Daoy (cell line): ENCODE data around the gene MAP4. TPM values are rescaled to one million over a fixed set of nuclear protein-coding genes. Genes with fewer than 3 reads are reported as not detected.
A peak's percentile ranks its signal among the peaks of the same experiment; 100 is the strongest.
"Not testable (repeated sequence)": the region's sequence is repeated elsewhere in the genome, so short reads cannot be mapped to it uniquely, and the experiment has no call there.

Experiments
- DNase-seq: peaks from one replicate; pipeline ENCODE4 v3.0.0-alpha.2; 2015; ENCODE audit warnings: low read depth
- total RNA-seq: library from RNA; depleted of rRNA; stranded (reverse); fragments of >200 nt; shearing (Covaris generic); gene quantifications from 2 replicates; pipeline ENCODE4 v1.2.3, GENCODE V29; 2014; rRNA removed

The MAP4 gene
- total RNA-seq = 27.7 and 30.6 TPM in 2 replicates

DNA sequence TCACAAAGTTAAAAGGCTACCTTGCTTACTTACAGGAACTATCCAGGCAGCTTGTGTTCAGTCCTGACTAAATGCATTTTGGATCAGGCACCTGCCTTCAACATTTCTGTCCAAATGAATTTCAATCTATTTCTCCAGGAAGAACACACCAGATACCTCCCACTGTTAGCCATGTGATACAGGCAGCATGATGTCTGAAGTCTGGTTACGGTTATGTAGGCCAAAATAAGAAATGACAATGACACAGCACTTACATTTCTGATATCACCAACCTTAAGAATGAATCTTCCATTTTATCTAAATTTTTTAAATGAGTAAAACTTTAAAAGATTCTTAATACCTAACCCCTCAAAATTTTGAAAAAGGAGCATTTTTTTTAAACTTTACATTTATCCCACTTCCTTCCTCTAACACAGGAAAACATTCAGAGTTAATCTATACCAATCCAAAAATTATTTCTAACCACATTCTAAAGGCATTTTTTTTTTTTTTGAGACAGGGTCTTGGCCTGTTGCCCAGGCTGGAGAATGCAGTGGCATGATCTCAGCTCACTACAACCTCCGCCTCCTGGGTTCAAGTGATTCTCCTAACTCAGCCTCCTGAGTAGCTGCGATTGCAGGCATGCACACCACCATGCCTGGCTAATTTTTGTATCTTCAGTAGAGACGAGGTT lies at the start of gene MAP4:
MAP4 (minus strand) TSS at position 116 of the 673 bp plus-strand sequence. CDS start 17,556 bp downstream, outside the sequence.
- peak; percentile 47 for DNase-seq

- no peak for DNase-seq
Measured at GRCh38 chr3:48065035-48065434, 48.8 kb upstream of the MAP4 start.

DNA sequence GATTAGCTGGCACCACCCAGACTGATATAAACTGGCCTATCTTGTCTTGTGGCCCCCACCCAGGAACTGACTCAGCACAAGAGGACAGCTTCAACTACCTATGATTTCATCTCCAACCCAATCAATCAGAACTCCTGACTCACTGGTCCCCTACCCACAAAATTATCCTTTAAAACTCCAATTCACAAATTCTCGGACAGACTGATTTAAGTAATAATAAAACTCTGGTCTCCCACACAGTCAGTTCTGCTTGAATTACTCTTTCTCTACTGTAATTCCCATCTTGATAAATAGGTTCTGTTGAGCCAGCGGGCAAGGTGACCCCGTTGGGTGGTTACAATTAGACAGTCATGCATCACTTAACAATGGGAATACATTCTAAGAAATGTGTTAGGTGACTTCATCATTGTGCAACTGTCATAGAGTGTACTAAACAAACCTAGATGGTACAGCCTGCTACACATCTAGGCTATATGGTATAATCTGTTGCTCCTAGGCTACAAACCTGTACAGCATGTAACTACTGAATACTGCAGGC lies 48.1 kb upstream of the MAP4 start:
- peak; percentile 28 for DNase-seq

GRCh38 chr3:48061586-48061985 lies 45.4 kb upstream of the MAP4 start:
- DNase-seq = not testable (repeated sequence)

GRCh38 chr3:48058091-48058490 lies 41.9 kb upstream of the MAP4 start:
- no peak for DNase-seq

DNA sequence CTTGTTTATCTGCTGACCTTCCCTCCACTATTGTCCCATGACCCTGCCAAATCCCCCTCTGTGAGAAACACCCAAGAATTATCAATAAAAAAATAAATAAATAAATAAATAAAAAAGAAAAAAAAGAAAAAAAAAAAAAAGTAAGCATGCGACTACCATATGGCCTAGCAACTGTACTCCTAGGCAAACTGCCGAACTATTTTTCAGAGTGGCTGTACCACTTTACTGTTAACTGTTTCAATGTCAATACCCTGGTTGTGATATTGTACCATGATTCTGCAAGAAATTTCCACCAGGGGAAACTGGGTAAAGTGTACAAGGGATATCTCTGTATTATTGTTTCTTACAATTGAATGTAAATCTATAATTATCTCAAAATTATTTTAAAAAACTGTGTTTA lies 41.3 kb upstream of the MAP4 start:
- DNase-seq = no peak

- DNase-seq = peak; percentile 15
Measured at GRCh38 chr3:48047841-48048464, 31.7 kb upstream of the MAP4 start.

- peak; percentile 11 for DNase-seq
Measured at GRCh38 chr3:48042071-48042760, 26.0 kb upstream of the MAP4 start.

DNA sequence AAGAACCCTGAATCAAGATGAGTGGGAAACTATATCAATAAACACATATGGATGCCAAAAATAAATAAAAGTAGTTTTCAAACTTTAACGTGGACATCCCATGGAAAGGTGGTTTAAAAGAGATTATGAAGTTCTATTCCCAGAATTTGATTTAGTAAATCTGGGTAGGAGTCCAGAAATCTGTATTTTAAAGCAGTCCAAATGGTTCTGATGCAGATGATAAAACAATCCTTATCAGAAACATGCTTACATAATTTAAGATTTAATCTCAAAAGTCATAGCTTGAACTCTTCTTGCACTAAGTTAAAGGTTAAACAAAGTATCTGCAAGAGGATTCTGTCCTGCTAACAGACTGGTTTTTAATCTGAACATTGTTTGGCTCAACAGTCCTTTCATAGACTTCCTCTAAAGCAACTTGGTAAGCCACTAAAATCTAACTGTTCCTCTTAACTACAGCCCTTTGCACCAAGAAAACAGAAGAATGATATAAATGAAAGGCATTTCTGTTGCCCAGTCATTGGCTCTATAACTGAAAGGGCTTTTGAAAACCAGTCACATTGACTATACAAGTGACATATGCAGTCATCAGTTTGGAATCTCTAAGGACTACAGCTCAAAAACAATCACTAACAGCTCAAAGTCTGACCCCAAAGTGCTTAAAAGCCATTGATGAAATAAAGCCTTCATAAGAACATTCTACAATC lies 23.4 kb upstream of the MAP4 start:
- peak; percentile 47 for DNase-seq

GRCh38 chr3:48038971-48039481 lies 22.8 kb upstream of the MAP4 start:
- no peak for DNase-seq

GRCh38 chr3:48034000-48034516 lies 17.8 kb upstream of the MAP4 start:
- peak; percentile 76 for DNase-seq

- no peak for DNase-seq
Measured at GRCh38 chr3:48030188-48030587, 14.0 kb upstream of the MAP4 start.

DNA sequence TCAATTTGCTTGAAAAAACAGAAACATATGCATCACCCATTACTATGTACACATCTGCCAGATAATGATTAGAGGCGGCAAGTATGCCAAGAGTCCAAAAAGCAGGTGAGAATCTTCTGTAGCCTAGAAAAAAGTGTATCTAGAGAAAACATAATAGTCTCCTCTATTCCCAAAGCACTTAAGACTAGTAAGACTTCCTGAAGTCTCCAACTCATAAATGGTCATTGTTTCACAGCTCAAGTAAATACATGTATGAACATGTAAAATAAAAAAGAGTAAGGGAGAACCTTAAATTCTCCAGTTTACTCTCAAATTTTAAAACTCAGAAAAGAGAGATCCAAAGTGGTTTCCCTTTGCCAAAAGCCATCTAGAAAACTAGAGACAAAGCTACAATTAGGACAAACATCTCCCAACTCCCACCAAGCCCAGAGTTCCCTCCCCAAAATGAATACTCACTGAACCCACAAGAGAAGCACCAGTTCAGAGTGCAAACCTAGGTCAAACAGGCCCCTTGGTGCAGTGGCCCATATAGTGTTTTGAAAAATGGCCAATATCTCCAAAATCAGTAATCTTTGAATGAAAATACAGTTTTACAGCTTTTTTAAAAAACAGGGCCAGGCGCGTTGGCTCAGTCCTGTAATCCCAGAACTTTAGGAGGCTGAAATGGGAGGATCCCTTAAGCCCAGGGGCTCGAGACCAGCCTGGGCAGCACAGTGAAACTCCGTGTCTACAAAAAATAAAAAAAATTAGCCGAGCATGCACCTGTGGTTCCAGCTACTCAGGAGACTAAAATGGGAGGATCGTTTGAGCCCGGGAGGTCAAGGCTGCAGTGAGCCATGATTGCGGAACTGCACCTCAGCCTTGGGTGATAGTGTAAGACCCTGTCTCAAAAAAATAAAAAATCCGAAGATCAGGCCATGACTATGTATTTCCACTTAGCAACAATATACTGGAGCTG lies 11.0 kb upstream of the MAP4 start:
- no peak for DNase-seq

DNA sequence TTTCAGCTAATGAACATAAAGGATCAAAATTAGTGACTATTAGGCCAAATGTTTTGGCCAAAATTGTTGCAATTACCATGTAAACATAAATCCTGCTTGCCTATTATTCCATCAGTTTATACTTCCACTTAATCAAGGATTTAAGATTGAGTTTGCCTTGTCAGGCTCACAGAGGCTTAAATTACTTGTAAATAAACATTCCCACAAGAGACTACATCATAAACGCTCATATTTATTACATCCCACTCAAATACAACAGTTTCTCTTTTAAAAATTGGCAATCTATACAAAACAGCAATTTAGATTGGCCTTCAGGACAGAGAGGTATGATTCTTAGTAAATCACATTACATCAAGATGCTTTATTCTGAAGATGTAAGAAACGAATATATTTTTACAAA lies 9.9 kb upstream of the MAP4 start:
- DNase-seq = no peak

DNA sequence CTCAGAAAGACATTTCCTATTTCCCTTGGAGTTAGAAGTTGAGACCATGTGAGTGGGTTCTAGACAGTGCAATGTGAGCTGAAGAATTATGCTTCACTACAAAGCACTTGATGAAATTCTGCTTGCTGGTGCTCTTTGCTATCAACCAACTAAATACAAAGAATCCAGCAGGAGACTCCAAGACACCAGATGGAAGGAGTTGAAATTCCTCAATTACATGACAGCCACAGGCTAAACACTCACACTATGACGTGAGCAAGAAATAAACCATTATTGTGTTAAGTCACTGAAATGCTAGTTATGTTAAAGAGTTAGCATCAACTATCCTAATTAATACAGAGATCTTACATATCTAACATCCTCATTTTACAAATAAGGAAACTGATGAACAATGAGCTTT lies 8.2 kb upstream of the MAP4 start:
- no peak for DNase-seq

GRCh38 chr3:48023377-48023776 lies 7.2 kb upstream of the MAP4 start:
- no peak for DNase-seq

DNA sequence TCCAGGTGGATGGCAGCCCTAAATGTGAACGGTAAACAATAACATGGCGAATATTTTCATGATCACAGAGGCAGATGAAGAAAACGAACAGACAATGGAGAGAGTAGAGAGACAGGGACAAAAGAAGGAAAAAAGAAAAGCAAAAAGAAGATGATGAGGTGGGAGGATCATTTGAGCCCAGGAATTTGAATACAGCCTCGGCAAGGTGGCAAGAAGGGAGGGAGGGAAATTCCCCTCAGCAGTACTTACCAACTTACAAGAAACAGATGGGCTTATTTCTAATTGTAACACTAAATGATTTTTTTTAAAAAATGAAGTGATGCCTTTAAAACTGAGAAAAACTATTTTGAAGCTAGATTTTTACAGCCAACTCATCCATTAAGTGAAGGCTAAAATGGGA lies 6.0 kb upstream of the MAP4 start:
- DNase-seq = no peak

DNA sequence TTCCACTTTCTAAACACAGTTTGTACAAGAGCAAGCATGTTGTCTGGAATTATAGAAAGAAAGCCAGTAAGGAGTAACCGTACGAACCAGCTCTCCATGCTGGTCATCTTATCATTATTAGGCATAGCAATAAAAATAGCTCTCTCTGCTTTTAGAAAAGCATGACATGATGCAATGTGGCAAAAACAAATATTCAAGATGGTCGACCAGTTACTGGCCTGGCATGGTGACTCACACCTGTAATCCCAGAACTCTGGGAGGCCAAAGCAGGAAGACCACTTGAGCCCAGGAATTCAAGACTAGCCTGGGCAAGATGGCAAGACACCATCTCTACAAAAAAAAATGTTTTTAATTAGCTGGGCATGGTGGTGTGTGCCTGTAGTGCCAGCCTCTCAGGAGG lies 2.6 kb upstream of the MAP4 start:
- peak; percentile 45 for DNase-seq

GRCh38 chr3:48015431-48016180 lies 610 bp downstream of the MAP4 start:
- no peak for DNase-seq

GRCh38 chr3:48014358-48014757 lies 1.9 kb downstream of the MAP4 start:
- DNase-seq = no peak
